GM12878 (cell line): ENCODE measurements around the gene CLIC3. TPM values are rescaled to one million over a fixed set of nuclear protein-coding genes. Genes with fewer than 3 reads are reported as not detected.

Experiments
- ATAC-seq: fragments of 200-7000 bp; cut with Tn5 transposase; 3 replicates; pipeline ENCODE4 v1.9.1; 2020; ENCODE audit warnings: mild to moderate bottlenecking, moderate library complexity
- BruUV-seq: library from RNA; stranded (reverse); fragments of 400-500 nt; replicated peaks from 2 replicates; lab custom pipeline; 2021; lab: Mats Ljungman, UMichigan
- CTCF ChIA-PET: fragments of 300-600 bp; sonication (Branson Sonifier 250); formaldehyde crosslinking; extraction: SDS; loops from one replicate; lab custom pipeline; 2021; ENCODE audit warnings: inconsistent platforms; lab: Yijun Ruan, JAX
- POLR2A ChIA-PET: fragments of 350-600 bp; formaldehyde crosslinking; extraction: SDS; loops from one replicate; lab custom pipeline; 2021; ENCODE audit warnings: inconsistent platforms; lab: Charles Lee
- RAD21 ChIA-PET: fragments of 300-600 bp; sonication (Branson Sonifier 250); formaldehyde crosslinking; loops from one replicate; lab custom pipeline; 2023; ENCODE audit warnings: antibody characterized with exemption; ENCODE audit not compliant: unreplicated experiment; lab: Charles Lee
- SMC1A ChIA-PET: fragments of 300-600 bp; sonication (Branson Sonifier 250); formaldehyde crosslinking; loops from one replicate; lab custom pipeline; 2023; ENCODE audit not compliant: unreplicated experiment, uncharacterized antibody; lab: Charles Lee
- DNase-seq: peaks from one replicate; pipeline ENCODE4 v3.0.0-alpha.2; 2011; ENCODE audit warnings: low read depth, low spot score
- FAIRE-seq: peaks from 3 replicates; lab custom pipeline; 2011; peaks lifted over from hg19 to GRCh38; lab: Jason Lieb, UNC
- H2AFZ ChIP-seq: 2 replicates; pipeline ENCODE4 v1.6.0; 2011; ENCODE audit warnings: low read depth, low read length, control low read depth; ENCODE audit not compliant: control insufficient read depth
- H3K27ac ChIP-seq: 2 replicates; pipeline ENCODE4 v1.5.1; 2011; ENCODE audit warnings: control low read depth; ENCODE audit not compliant: control insufficient read depth, insufficient read depth
- H3K27me3 ChIP-seq, 2 experiments: replicated peaks in 1 of 2; 2 replicates each; pipeline versions ENCODE4 v1.6.0 to v1.6.1; 2011; ENCODE audit warnings: low read length in 1 of 2; ENCODE audit not compliant: control insufficient read depth in 2 of 2, insufficient read depth in 2 of 2
- H3K36me3 ChIP-seq, 2 experiments: 2 replicates each; pipeline ENCODE4 v1.5.1; 2011; ENCODE audit warnings: low read length in 1 of 2; ENCODE audit not compliant: control insufficient read depth in 2 of 2, insufficient read depth in 2 of 2
- H3K4me1 ChIP-seq: 2 replicates; pipeline ENCODE4 v1.6.1; 2011; ENCODE audit warnings: mild to moderate bottlenecking, low read length, moderate library complexity, mixed read lengths; ENCODE audit not compliant: control insufficient read depth, insufficient read depth
- H3K4me2 ChIP-seq: 2 replicates; pipeline ENCODE4 v1.6.0; 2011; ENCODE audit warnings: control low read depth; ENCODE audit not compliant: control insufficient read depth, insufficient read depth
- H3K4me3 ChIP-seq: fragments of 200-600 bp; sonication (generic); 2 replicates; pipeline ENCODE4 v1.5.1; 2016
- H3K79me2 ChIP-seq: 2 replicates; pipeline ENCODE4 v1.6.0; 2011; ENCODE audit warnings: low read length; ENCODE audit not compliant: control insufficient read depth, insufficient read depth
- H3K9ac ChIP-seq: 2 replicates; pipeline ENCODE4 v1.8.0; 2011; ENCODE audit warnings: low read length, control low read depth, mixed read lengths; ENCODE audit not compliant: control insufficient read depth, insufficient read depth
- H3K9me3 ChIP-seq: replicated peaks from 3 replicates; pipeline ENCODE4 v1.5.1; 2011; ENCODE audit warnings: mild to moderate bottlenecking, low read length; ENCODE audit not compliant: control insufficient read depth, insufficient read depth
- H4K20me1 ChIP-seq: 2 replicates; pipeline ENCODE4 v1.6.0; 2011; ENCODE audit not compliant: control insufficient read depth, insufficient read depth
- MEF2B ChIP-seq: fragments of 450-650 bp; IDR thresholded peaks from 2 replicates; pipeline ENCODE4 v1.6.1; 2018; ENCODE audit warnings: mild to moderate bottlenecking, moderate library complexity; ENCODE audit not compliant: partially characterized antibody, poor library complexity, severe bottlenecking
- PML ChIP-seq: IDR thresholded peaks from 2 replicates; pipeline ENCODE4 v1.6.1; 2012; ENCODE audit warnings: low read length, inconsistent platforms
- PRDM15 ChIP-seq: fragments of 450-650 bp; formaldehyde crosslinking; IDR thresholded peaks from 2 replicates; pipeline ENCODE4 v1.4.0; 2020; ENCODE audit warnings: mild to moderate bottlenecking, moderate library complexity
- STAT1 ChIP-seq: fragments of 450-650 bp; conservative IDR thresholded peaks from 2 replicates; pipeline ENCODE4 v1.6.1; 2014; ENCODE audit warnings: antibody characterized with exemption, mild to moderate bottlenecking
- USF2 ChIP-seq: IDR thresholded peaks from 2 replicates; pipeline ENCODE4 v1.6.1; 2011; ENCODE audit warnings: low read depth, low read length, improper control_type of control experiment, borderline replicate concordance
- WGBS: methylation state at CpG from one replicate; pipeline ENCODE4 v1.1.6; 2016; ENCODE audit warnings: low lambda C conversion rate; ENCODE audit not compliant: insufficient replicate concordance, insufficient coverage; ENCODE audit errors: missing lambda C conversion rate; 5-methylcytosine and 5-hydroxymethylcytosine counted together
- in situ Hi-C: fragments of 300-500 bp; cut with MboI; formaldehyde crosslinking; loops from 9 replicates; pipeline ENCODE4 v1.14.3; 2018; ENCODE audit warnings: mixed read lengths
- intact Hi-C: fragments of 100-400 bp; cut with micrococcal nuclease; formaldehyde crosslinking; loops from one replicate; pipeline ENCODE4 v1.14.2; 2022; ENCODE audit not compliant: unreplicated experiment
- polyA plus RNA-seq, 11 experiments: library from polyadenylated mRNA; depleted of rRNA in 4 of 11; unstranded in 6 of 11; stranded (reverse) in 5 of 11; fragments of >200 nt; fragmentation: Nextera tagmentation in 4 of 11; fragmentation: Illumina TruSeq in 1 of 11; extraction: Ambion mirVana in 4 of 11; extraction: Trizol in 1 of 11; gene quantifications; 1 replicate in 1 of 11; 2 replicates in 10 of 11; pipeline versions ENCODE4 v1.2.1 to v1.2.3, GENCODE V29; 2011 to 2016; ENCODE audit warnings: inconsistent platforms in 2 of 11, missing spikeins in 2 of 11, low read depth in 1 of 11
- total RNA-seq, 4 experiments: library from RNA; depleted of rRNA in 3 of 4; stranded (reverse); fragments of >200 nt in 3 of 4; fragmentation: Illumina TruSeq in 1 of 4; extraction: Trizol in 1 of 4; gene quantifications; 2 replicates each; pipeline versions ENCODE4 v1.2.1 to v1.2.3, GENCODE V29; 2013 to 2021
- TF ChIP-seq, protein P1 (sequence below): IDR thresholded peaks from 2 replicates; pipeline ENCODE4 v1.6.1; 2012; ENCODE audit warnings: mild to moderate bottlenecking, low read depth, low read length
- TF ChIP-seq, protein P2 (sequence below): IDR thresholded peaks from 2 replicates; pipeline ENCODE4 v1.6.1; 2011; ENCODE audit warnings: mild to moderate bottlenecking, low read depth, low read length, moderate library complexity; ENCODE audit not compliant: insufficient replicate concordance

Gene CLIC3
- total and polyA plus RNA-seq, 10 of the 15 experiments (the other 5 are each of a cell fraction or from before 2014, with no cell fraction given): 0.31 TPM; not detected in 9

- intact Hi-C loops: no loop called here
- Histone ChIP-seq H3K4me2 (no peak overlapping the region), H3K27ac (no peak overlapping the region), H2AFZ (no peak overlapping the region), H3K27me3 (no peaks in the 10 kb centered on the region), H3K9me3 (no peaks in the 10 kb centered on the region), H4K20me1 (no peaks in the 10 kb centered on the region; the same call in 1 of the 2 replicates), H3K4me1 (peaks cover 7% of the 10 kb centered on the region), H3K79me2 (no peaks in the 10 kb centered on the region), H3K4me3 (no peak overlapping the region), H3K9ac (no peak overlapping the region), H3K36me3 (no peaks in the 10 kb centered on the region)
- 40% methylated on average over 21 of the region's 22 CpGs for WGBS
- ChIA-PET POLR2A (interaction anchor here (0.8 kb wide), 1 partner anchor 83 kb away, joined by 4 read pairs; no protein-coding TSS in a partner anchor), CTCF (interaction anchor here (1.0 kb wide), 1 partner anchor 70 kb away, joined by 5 read pairs; no protein-coding TSS in a partner anchor), SMC1A (no interaction called here), RAD21 (interaction anchor here (0.6 to 2.4 kb wide), 2 partner anchors 16 to 78 kb away, joined by 3 to 7 read pairs; no protein-coding TSS in a partner anchor)
- DNase-seq (no peak), FAIRE-seq (no peak), ATAC-seq (no peak)
- in situ Hi-C loops: no loop called here
- BruUV-seq: no TSS peak
- TF ChIP-seq, protein P1, sequence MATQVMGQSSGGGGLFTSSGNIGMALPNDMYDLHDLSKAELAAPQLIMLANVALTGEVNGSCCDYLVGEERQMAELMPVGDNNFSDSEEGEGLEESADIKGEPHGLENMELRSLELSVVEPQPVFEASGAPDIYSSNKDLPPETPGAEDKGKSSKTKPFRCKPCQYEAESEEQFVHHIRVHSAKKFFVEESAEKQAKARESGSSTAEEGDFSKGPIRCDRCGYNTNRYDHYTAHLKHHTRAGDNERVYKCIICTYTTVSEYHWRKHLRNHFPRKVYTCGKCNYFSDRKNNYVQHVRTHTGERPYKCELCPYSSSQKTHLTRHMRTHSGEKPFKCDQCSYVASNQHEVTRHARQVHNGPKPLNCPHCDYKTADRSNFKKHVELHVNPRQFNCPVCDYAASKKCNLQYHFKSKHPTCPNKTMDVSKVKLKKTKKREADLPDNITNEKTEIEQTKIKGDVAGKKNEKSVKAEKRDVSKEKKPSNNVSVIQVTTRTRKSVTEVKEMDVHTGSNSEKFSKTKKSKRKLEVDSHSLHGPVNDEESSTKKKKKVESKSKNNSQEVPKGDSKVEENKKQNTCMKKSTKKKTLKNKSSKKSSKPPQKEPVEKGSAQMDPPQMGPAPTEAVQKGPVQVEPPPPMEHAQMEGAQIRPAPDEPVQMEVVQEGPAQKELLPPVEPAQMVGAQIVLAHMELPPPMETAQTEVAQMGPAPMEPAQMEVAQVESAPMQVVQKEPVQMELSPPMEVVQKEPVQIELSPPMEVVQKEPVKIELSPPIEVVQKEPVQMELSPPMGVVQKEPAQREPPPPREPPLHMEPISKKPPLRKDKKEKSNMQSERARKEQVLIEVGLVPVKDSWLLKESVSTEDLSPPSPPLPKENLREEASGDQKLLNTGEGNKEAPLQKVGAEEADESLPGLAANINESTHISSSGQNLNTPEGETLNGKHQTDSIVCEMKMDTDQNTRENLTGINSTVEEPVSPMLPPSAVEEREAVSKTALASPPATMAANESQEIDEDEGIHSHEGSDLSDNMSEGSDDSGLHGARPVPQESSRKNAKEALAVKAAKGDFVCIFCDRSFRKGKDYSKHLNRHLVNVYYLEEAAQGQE: no peak
- TF ChIP-seq STAT1 (no peak), PRDM15 (CRISPR knock-in tag) (no peak), PML (no peak), USF2 (no peak), MEF2B (no peak)
- TF ChIP-seq, protein P2, sequence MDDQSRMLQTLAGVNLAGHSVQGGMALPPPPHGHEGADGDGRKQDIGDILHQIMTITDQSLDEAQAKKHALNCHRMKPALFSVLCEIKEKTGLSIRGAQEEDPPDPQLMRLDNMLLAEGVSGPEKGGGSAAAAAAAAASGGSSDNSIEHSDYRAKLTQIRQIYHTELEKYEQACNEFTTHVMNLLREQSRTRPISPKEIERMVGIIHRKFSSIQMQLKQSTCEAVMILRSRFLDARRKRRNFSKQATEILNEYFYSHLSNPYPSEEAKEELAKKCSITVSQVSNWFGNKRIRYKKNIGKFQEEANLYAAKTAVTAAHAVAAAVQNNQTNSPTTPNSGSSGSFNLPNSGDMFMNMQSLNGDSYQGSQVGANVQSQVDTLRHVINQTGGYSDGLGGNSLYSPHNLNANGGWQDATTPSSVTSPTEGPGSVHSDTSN: no peak
These were observed 32.1 kb downstream of the CLIC3 start for GRCh38 chr9:136964171-136964689.
